Rectal smooth muscle tissue (tissue), 1 donor: ENCODE measurements around the gene EMC1.
"Not testable (repeated sequence)": the region's sequence is repeated elsewhere in the genome, so short reads cannot be mapped to it uniquely, and the experiment has no call there.

ENCODE experiments used
- H3K27ac ChIP-seq: one replicate; pipeline ENCODE4 v1.7.0; 2013; ENCODE audit warnings: low read depth, low read length, inconsistent platforms
- H3K27me3 ChIP-seq: one replicate; pipeline ENCODE4 v1.7.0; 2013; ENCODE audit warnings: low read length; ENCODE audit not compliant: control insufficient read depth, insufficient read depth
- H3K36me3 ChIP-seq: one replicate; pipeline ENCODE4 v1.7.0; 2013; ENCODE audit warnings: low read length; ENCODE audit not compliant: control insufficient read depth, insufficient read depth
- H3K4me1 ChIP-seq: one replicate; pipeline ENCODE4 v1.7.0; 2013; ENCODE audit warnings: low read length; ENCODE audit not compliant: control insufficient read depth, insufficient read depth
- H3K4me3 ChIP-seq: one replicate; pipeline ENCODE4 v1.7.0; 2013; ENCODE audit warnings: low read length
- H3K9ac ChIP-seq: one replicate; pipeline ENCODE4 v1.7.0; 2013; ENCODE audit warnings: low read length

The EMC1 gene

GRCh38 chr1:19273844-19274531 lies 22.7 kb upstream of the EMC1 start:
- not testable (repeated sequence) for H3K27ac ChIP-seq, H3K9ac ChIP-seq, H3K36me3 ChIP-seq, H3K4me3 ChIP-seq, H3K27me3 ChIP-seq, H3K4me1 ChIP-seq

- Histone ChIP-seq H3K4me3 (no peak overlapping the region), H3K27me3 (no peaks in the 10 kb centered on the region), H3K27ac (no peak overlapping the region), H3K9ac (no peak overlapping the region), H3K4me1 (no peaks in the 10 kb centered on the region), H3K36me3 (no peaks in the 10 kb centered on the region)
These were observed 22.0 kb upstream of the EMC1 start for GRCh38 chr1:19273106-19273843.

GRCh38 chr1:19272064-19272463 lies 20.7 kb upstream of the EMC1 start:
- H3K4me3 ChIP-seq, result no peak overlapping the region
- no peaks in the 10 kb centered on the region for H3K36me3 ChIP-seq
- no peaks in the 10 kb centered on the region for H3K4me1 ChIP-seq
- no peak overlapping the region for H3K27ac ChIP-seq
- no peak overlapping the region for H3K9ac ChIP-seq
- no peaks in the 10 kb centered on the region for H3K27me3 ChIP-seq

GRCh38 chr1:19270343-19270730 lies 19.0 kb upstream of the EMC1 start:
- H3K4me3 ChIP-seq, H3K27ac ChIP-seq, H3K4me1 ChIP-seq, H3K36me3 ChIP-seq, H3K9ac ChIP-seq, H3K27me3 ChIP-seq: not testable (repeated sequence)

GRCh38 chr1:19269427-19270342 lies 18.4 kb upstream of the EMC1 start:
- not testable (repeated sequence) for H3K36me3 ChIP-seq, H3K27ac ChIP-seq, H3K4me3 ChIP-seq, H3K4me1 ChIP-seq, H3K9ac ChIP-seq, H3K27me3 ChIP-seq

GRCh38 chr1:19268445-19268844 lies 17.1 kb upstream of the EMC1 start:
- H3K4me1 ChIP-seq, result no peaks in the 10 kb centered on the region
- H3K36me3 ChIP-seq, result no peaks in the 10 kb centered on the region
- no peaks in the 10 kb centered on the region for H3K27me3 ChIP-seq
- no peak overlapping the region for H3K4me3 ChIP-seq
- no peak overlapping the region for H3K27ac ChIP-seq
- no peak overlapping the region for H3K9ac ChIP-seq

- Histone ChIP-seq H3K4me1 (no peaks in the 10 kb centered on the region), H3K36me3 (peaks cover 4% of the 10 kb centered on the region), H3K4me3 (no peak overlapping the region), H3K27ac (no peak overlapping the region), H3K9ac (no peak overlapping the region), H3K27me3 (no peaks in the 10 kb centered on the region)
These were observed 11.4 kb upstream of the EMC1 start for GRCh38 chr1:19262744-19263143.

- H3K4me3 ChIP-seq, result no peak overlapping the region
- peaks cover 9% of the 10 kb centered on the region for H3K36me3 ChIP-seq
- no peaks in the 10 kb centered on the region for H3K27me3 ChIP-seq
- no peaks in the 10 kb centered on the region for H3K4me1 ChIP-seq
- no peak overlapping the region for H3K9ac ChIP-seq
- no peak overlapping the region for H3K27ac ChIP-seq
These were observed 10.7 kb upstream of the EMC1 start for GRCh38 chr1:19262047-19262446.

GRCh38 chr1:19260211-19261138 lies 9.2 kb upstream of the EMC1 start:
- Histone ChIP-seq H3K27me3 (no peaks in the 10 kb centered on the region), H3K27ac (no peak overlapping the region), H3K36me3 (peaks cover 14% of the 10 kb centered on the region), H3K9ac (no peak overlapping the region), H3K4me1 (no peaks in the 10 kb centered on the region), H3K4me3 (no peak overlapping the region)

- H3K4me3 ChIP-seq, result no peak overlapping the region
- no peak overlapping the region for H3K9ac ChIP-seq
- no peaks in the 10 kb centered on the region for H3K27me3 ChIP-seq
- no peak overlapping the region for H3K27ac ChIP-seq
- peaks cover 14% of the 10 kb centered on the region for H3K36me3 ChIP-seq
- no peaks in the 10 kb centered on the region for H3K4me1 ChIP-seq
These were observed 7.0 kb upstream of the EMC1 start for GRCh38 chr1:19258353-19258752.

- H3K4me1 ChIP-seq, result no peaks in the 10 kb centered on the region
- H3K9ac ChIP-seq, result no peak overlapping the region
- no peaks in the 10 kb centered on the region for H3K27me3 ChIP-seq
- H3K4me3 ChIP-seq, result no peak overlapping the region
- H3K27ac ChIP-seq, result no peak overlapping the region
- H3K36me3 ChIP-seq, result peaks cover 14% of the 10 kb centered on the region
These were observed 6.0 kb upstream of the EMC1 start for GRCh38 chr1:19257178-19257914.
